CD4-positive, alpha-beta T cell (primary cell): Measurements from ENCODE around the gene MPPED2. TPM values are rescaled to one million over a fixed set of nuclear protein-coding genes. Genes with fewer than 3 reads are reported as not detected.

Experiments
- ATAC-seq: fragments of 200-7000 bp; cut with Tn5 transposase; one replicate; pipeline ENCODE4 v1.10.0; 2022; ENCODE audit warnings: mild to moderate bottlenecking; ENCODE audit not compliant: poor library complexity
- CTCF ChIA-PET: fragments of 350-600 bp; sonication (Branson Sonifier 250); formaldehyde crosslinking; loops from one replicate; lab custom pipeline; 2021; ENCODE audit warnings: antibody characterized with exemption, inconsistent platforms; lab: Charles Lee
- POLR2A ChIA-PET: fragments of 350-600 bp; sonication (Branson Sonifier 250); formaldehyde crosslinking; loops from one replicate; lab custom pipeline; 2021; ENCODE audit warnings: antibody characterized with exemption, inconsistent platforms; lab: Charles Lee
- DNase-seq, 14 experiments: peaks; one replicate each; pipeline ENCODE4 v3.0.0-alpha.2; 2013 to 2020; ENCODE audit warnings: mixed read lengths in 2 of 14
- H3K27ac ChIP-seq, 2 donors: one replicate each; pipeline versions ENCODE4 v1.5.1 to v1.7.0; 2013; ENCODE audit warnings: low read length in 2 of 2, low read depth in 1 of 2, mild to moderate bottlenecking in 1 of 2
- H3K27me3 ChIP-seq, 2 experiments: 1 replicate in 1 of 2; 2 replicates in 1 of 2; pipeline versions ENCODE4 v1.6.1 to v1.7.0; 2013; ENCODE audit warnings: low read length in 2 of 2, control low read depth in 1 of 2, mild to moderate bottlenecking in 1 of 2, moderate library complexity in 1 of 2; ENCODE audit not compliant: insufficient read depth in 2 of 2, control insufficient read depth in 1 of 2
- H3K36me3 ChIP-seq: one replicate; pipeline ENCODE4 v1.6.1; 2013; ENCODE audit warnings: low read length, control low read depth; ENCODE audit not compliant: insufficient read depth
- H3K4me1 ChIP-seq: one replicate; pipeline ENCODE4 v1.6.1; 2013; ENCODE audit warnings: low read length, control low read depth; ENCODE audit not compliant: insufficient read depth
- H3K4me3 ChIP-seq: one replicate; pipeline ENCODE4 v1.5.1; 2013; ENCODE audit warnings: mild to moderate bottlenecking, low read length, moderate library complexity
- H3K9me3 ChIP-seq, 2 experiments: 1 replicate in 1 of 2; 2 replicates in 1 of 2; pipeline versions ENCODE4 v1.6.1 to v1.7.0; 2013; ENCODE audit warnings: low read length in 2 of 2, mild to moderate bottlenecking in 2 of 2, control low read depth in 1 of 2, moderate library complexity in 1 of 2; ENCODE audit not compliant: control insufficient read depth in 1 of 2, insufficient read depth in 1 of 2
- H3K27ac Mint-ChIP-seq: one replicate; pipeline ENCODE4 v1.8.0; 2020; ENCODE audit warnings: mixed read lengths
- H3K27me3 Mint-ChIP-seq: one replicate; pipeline ENCODE4 v1.8.0; 2021; ENCODE audit warnings: mixed read lengths
- H3K36me3 Mint-ChIP-seq: one replicate; pipeline ENCODE4 v1.8.0; 2021; ENCODE audit warnings: low read depth, mixed read lengths
- H3K4me1 Mint-ChIP-seq: one replicate; pipeline ENCODE4 v1.8.0; 2021; ENCODE audit warnings: low read depth, mixed read lengths
- H3K4me3 Mint-ChIP-seq: one replicate; pipeline ENCODE4 v1.8.0; 2020; ENCODE audit warnings: mild to moderate bottlenecking, mixed read lengths
- H3K9me3 Mint-ChIP-seq: one replicate; pipeline ENCODE4 v1.8.0; 2020; ENCODE audit warnings: mixed read lengths
- intact Hi-C, 2 experiments: fragments of 100-400 bp; cut with DNase I in 1 of 2; cut with micrococcal nuclease in 1 of 2; formaldehyde crosslinking; loops; one replicate each; pipeline versions ENCODE4 v1.15.1 to v1.9.0; 2023 to 2025; cut with DNase I, micrococcal nuclease
- total RNA-seq, 174 experiments: library from RNA in 2 of 174; stranded (reverse) in 2 of 174; gene quantifications; one replicate each; pipeline ENCODE4 v1.2.3 and lab custom pipeline; 2021 to 2026
- TF ChIP-seq, protein P1 (sequence below): fragments of 200-600 bp; IDR thresholded peaks from one replicate; pipeline ENCODE4 v1.8.0; 2022; ENCODE audit warnings: antibody characterized with exemption, mild to moderate bottlenecking

MPPED2 gene
- total RNA-seq, 2 experiments from 2014 or later: 0.96 to 1.7 TPM

DNA sequence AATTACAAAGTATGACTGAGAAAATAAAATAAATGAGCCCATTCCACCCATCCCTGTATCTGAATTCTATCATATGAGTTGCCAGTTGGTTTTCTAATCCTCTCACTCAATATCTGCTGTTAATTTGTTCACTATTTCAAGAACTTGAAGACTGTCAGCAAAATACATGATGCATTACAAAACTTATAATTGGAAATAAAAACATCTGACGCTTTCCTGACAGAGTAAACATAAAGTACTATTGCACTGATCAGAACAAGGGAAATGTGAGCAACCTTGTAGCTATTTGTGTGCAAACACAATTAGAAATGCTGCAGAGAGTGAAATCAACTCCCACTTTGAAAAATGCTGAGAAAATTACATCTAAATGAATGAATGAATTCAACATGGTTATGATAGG, 97.1 kb downstream of the MPPED2 start:
- Mint-ChIP-seq H3K4me3 (no peak overlapping the region), H3K36me3 (no peaks in the 10 kb centered on the region), H3K27ac (no peak overlapping the region), H3K4me1 (no peaks in the 10 kb centered on the region), H3K27me3 (no peaks in the 10 kb centered on the region), H3K9me3 (no peaks in the 10 kb centered on the region)
- DNase-seq (no peak), ATAC-seq (no peak)
- Histone ChIP-seq H3K27me3 (peaks cover 0 to 2% of the 10 kb centered on the region in 2 experiments), H3K4me3 (no peak overlapping the region), H3K36me3 (no peaks in the 10 kb centered on the region), H3K4me1 (no peaks in the 10 kb centered on the region), H3K9me3 (no peaks in the 10 kb centered on the region), H3K27ac (no peak overlapping the region)
- POLR2A ChIA-PET: no interaction called here
- CTCF ChIA-PET: no interaction called here
- intact Hi-C loops: no loop called here
- TF ChIP-seq, protein P1, sequence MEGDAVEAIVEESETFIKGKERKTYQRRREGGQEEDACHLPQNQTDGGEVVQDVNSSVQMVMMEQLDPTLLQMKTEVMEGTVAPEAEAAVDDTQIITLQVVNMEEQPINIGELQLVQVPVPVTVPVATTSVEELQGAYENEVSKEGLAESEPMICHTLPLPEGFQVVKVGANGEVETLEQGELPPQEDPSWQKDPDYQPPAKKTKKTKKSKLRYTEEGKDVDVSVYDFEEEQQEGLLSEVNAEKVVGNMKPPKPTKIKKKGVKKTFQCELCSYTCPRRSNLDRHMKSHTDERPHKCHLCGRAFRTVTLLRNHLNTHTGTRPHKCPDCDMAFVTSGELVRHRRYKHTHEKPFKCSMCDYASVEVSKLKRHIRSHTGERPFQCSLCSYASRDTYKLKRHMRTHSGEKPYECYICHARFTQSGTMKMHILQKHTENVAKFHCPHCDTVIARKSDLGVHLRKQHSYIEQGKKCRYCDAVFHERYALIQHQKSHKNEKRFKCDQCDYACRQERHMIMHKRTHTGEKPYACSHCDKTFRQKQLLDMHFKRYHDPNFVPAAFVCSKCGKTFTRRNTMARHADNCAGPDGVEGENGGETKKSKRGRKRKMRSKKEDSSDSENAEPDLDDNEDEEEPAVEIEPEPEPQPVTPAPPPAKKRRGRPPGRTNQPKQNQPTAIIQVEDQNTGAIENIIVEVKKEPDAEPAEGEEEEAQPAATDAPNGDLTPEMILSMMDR: no peak

DNA sequence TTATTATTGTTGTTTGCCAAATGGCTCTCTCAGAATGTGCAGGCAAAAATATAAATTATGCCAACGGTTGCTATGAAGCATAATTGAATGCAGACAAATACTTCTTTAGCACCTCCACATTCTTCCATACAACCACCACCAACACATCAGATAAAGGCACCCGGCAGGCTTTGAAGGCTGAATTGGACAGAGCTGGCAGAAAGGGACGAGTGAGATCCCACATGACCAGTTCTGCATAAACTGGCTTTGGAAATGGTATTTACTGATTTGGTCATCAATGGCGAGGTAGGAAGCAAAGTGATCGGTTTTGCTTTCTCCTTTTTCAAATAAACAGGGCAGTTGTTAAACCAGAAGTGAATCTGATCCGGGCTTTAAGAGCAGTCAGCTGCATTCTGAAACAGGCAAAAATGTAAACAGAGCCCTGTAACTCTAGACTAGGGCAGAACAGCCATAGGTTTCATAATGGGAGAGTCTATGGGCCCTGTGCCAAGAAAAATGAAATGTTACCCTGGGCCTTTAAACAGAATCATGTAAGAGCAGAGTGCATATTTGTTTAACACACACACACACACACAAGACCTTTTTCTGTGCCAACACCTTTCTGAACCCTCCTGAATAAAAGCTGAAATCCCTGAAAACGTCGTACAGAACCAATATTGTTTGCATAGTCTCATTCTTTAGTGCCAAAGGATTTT, 97.7 kb downstream of the MPPED2 start:
- no peaks in the 10 kb centered on the region for H3K4me1 ChIP-seq

DNA sequence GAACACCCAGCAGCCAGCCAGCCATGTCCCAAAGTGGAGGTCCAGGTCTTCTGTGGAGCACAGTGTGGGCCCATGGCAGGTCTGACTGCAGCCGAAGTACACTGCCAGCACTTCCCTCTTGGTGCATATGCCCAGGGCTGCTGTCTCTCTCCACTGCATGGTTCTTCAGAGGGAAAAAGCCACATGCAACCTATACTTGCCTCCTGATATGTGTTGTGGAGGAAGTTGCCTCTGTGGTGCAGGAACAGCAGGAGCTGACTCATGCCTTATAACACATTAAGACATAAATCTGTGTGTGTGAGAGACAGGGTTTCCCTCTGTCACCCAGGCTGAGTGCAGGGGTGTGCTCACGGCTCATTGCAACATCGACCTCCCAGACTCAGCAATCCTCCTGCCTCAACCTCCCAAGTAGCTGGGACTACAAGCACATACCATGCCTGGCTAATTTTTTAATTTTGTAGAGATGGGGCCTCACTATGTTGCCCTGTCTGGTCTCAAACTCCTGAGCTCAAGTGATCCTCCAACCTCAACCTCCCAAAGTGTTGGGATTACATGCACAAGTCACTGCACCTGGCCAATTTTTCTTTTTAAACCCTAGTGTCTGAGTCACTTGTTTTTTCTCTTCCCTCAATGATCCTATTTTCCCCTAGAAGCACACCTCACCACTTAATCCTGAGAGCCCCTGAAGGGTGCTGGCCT, 98.8 kb downstream of the MPPED2 start:
- Mint-ChIP-seq H3K4me3 (no peak overlapping the region), H3K9me3 (no peaks in the 10 kb centered on the region), H3K36me3 (no peaks in the 10 kb centered on the region), H3K27me3 (no peaks in the 10 kb centered on the region), H3K4me1 (no peaks in the 10 kb centered on the region), H3K27ac (no peak overlapping the region)
- Histone ChIP-seq H3K27ac (no peak overlapping the region), H3K9me3 (no peaks in the 10 kb centered on the region), H3K4me1 (no peaks in the 10 kb centered on the region), H3K4me3 (no peak overlapping the region), H3K36me3 (no peaks in the 10 kb centered on the region), H3K27me3 (peaks cover 0 to 2% of the 10 kb centered on the region in 2 experiments)
- no peak for ATAC-seq
- intact Hi-C loops: no loop called here
- ChIA-PET POLR2A (no interaction called here), CTCF (no interaction called here)
- TF ChIP-seq, protein P1: no peak
- peak in 3 of 14 experiments; percentile 2 to 55 (median 44) for DNase-seq

More for the DNA sequence above, 97.7 kb downstream of the MPPED2 start:
- TF ChIP-seq, protein P1: no peak
- intact Hi-C loops: no loop called here
- Mint-ChIP-seq H3K27me3 (no peaks in the 10 kb centered on the region), H3K9me3 (no peaks in the 10 kb centered on the region), H3K27ac (no peak overlapping the region), H3K36me3 (no peaks in the 10 kb centered on the region), H3K4me1 (no peaks in the 10 kb centered on the region), H3K4me3 (no peak overlapping the region)
- H3K27me3 ChIP-seq: peaks cover 0 to 2% of the 10 kb centered on the region in 2 experiments
- DNase-seq (no peak), ATAC-seq (no peak)
- no peaks in the 10 kb centered on the region for H3K36me3 ChIP-seq
- no peaks in the 10 kb centered on the region for H3K9me3 ChIP-seq
- ChIA-PET POLR2A (no interaction called here), CTCF (no interaction called here)
- H3K27ac ChIP-seq: no peak overlapping the region
- no peak overlapping the region for H3K4me3 ChIP-seq
